ENCODE results near the gene ADAMTS17. TPM values are rescaled to one million over a fixed set of nuclear protein-coding genes. Genes with fewer than 3 reads are reported as not detected.

ADAMTS17 gene
- total RNA-seq, 4 donors from 2014 or later: 6.0 to 17.6 (median 8.2) TPM

- intact Hi-C loops (cut with DNase I; ENCODE audit: low total_unique reads) (no loop called here), in situ Hi-C loops (cut with MboI; ENCODE audit: low pct_ligation_motif_present in 1 of 4, low pct_unique_long_range_greater_than_20kb in 1 of 4, low sequenced_read_pairs in 3 of 4) (no loop called here)
- H3K27me3 ChIP-seq: no peaks in the 10 kb centered on the region
Observed at GRCh38 chr15:100264994-100265640, 76.7 kb downstream of the ADAMTS17 start.

GRCh38 chr15:100263721-100264455, 77.9 kb downstream of the ADAMTS17 start:
- H3K27ac ChIP-seq: no peak overlapping the region
- H3K9me3 ChIP-seq: no peaks in the 10 kb centered on the region
- intact Hi-C loops (cut with DNase I; ENCODE audit: low total_unique reads): no loop called here
- no peaks in the 10 kb centered on the region for H3K36me3 ChIP-seq
- no peak overlapping the region for H3K4me3 ChIP-seq
- TF ChIP-seq POLR2A (IDR thresholded peaks at IDR 0.05) (no peak), POLR2AphosphoS5 (IDR thresholded peaks at IDR 0.05) (no peak), CTCF (IDR thresholded peaks at IDR 0.05) (no peak), EP300 (IDR thresholded peaks at IDR 0.05; ENCODE audit: low read depth) (no peak)
- H3K27me3 ChIP-seq: no peaks in the 10 kb centered on the region
- WGBS, 2 donors (ENCODE audit: low coverage in 1 of 2): 82 to 100% methylated on average over 2 to 14 of the region's 14 CpGs
- in situ Hi-C loops (cut with MboI; ENCODE audit: low pct_ligation_motif_present in 1 of 4, low pct_unique_long_range_greater_than_20kb in 1 of 4, low sequenced_read_pairs in 3 of 4): no loop called here
- no peak for DNase-seq
- H3K4me1 ChIP-seq: no peaks in the 10 kb centered on the region

More at GRCh38 chr15:100264994-100265640, 76.7 kb downstream of the ADAMTS17 start:
- Histone ChIP-seq H3K4me3 (no peak overlapping the region), H3K27ac (no peak overlapping the region), H3K4me1 (no peaks in the 10 kb centered on the region), H3K36me3 (no peaks in the 10 kb centered on the region), H3K9me3 (no peaks in the 10 kb centered on the region)
- no peak for DNase-seq
- WGBS, 2 donors (ENCODE audit: low coverage in 1 of 2): 60 to 88% methylated on average over 1 to 21 of the region's 21 CpGs
- TF ChIP-seq POLR2A (IDR thresholded peaks at IDR 0.05) (no peak), EP300 (IDR thresholded peaks at IDR 0.05; ENCODE audit: low read depth) (no peak), POLR2AphosphoS5 (IDR thresholded peaks at IDR 0.05) (no peak), CTCF (IDR thresholded peaks at IDR 0.05) (no peak)

- no peaks in the 10 kb centered on the region for H3K27me3 ChIP-seq
- TF ChIP-seq POLR2AphosphoS5 (IDR thresholded peaks at IDR 0.05) (no peak), CTCF (IDR thresholded peaks at IDR 0.05) (no peak), EP300 (IDR thresholded peaks at IDR 0.05; ENCODE audit: low read depth) (no peak), POLR2A (IDR thresholded peaks at IDR 0.05) (no peak)
- H3K4me3 ChIP-seq: no peak overlapping the region
- WGBS, 2 donors (ENCODE audit: low coverage in 1 of 2): 71 to 83% methylated on average over 5 of the region's 5 CpGs
- DNase-seq: no peak
- intact Hi-C loops (cut with DNase I; ENCODE audit: low total_unique reads): no loop called here
- no peaks in the 10 kb centered on the region for H3K36me3 ChIP-seq
- in situ Hi-C loops (cut with MboI; ENCODE audit: low pct_ligation_motif_present in 1 of 4, low pct_unique_long_range_greater_than_20kb in 1 of 4, low sequenced_read_pairs in 3 of 4): no loop called here
- H3K4me1 ChIP-seq: no peaks in the 10 kb centered on the region
- H3K9me3 ChIP-seq: no peaks in the 10 kb centered on the region
- H3K27ac ChIP-seq: no peak overlapping the region
Observed at GRCh38 chr15:100263031-100263430, 78.7 kb downstream of the ADAMTS17 start.

GRCh38 chr15:100261302-100262240, 80.2 kb downstream of the ADAMTS17 start:
- no peak for DNase-seq
- H3K9me3 ChIP-seq: no peaks in the 10 kb centered on the region
- H3K36me3 ChIP-seq: no peaks in the 10 kb centered on the region
- no peak overlapping the region for H3K4me3 ChIP-seq
- H3K4me1 ChIP-seq: no peaks in the 10 kb centered on the region
- intact Hi-C loops (cut with DNase I; ENCODE audit: low total_unique reads) (no loop called here), in situ Hi-C loops (cut with MboI; ENCODE audit: low pct_ligation_motif_present in 1 of 4, low pct_unique_long_range_greater_than_20kb in 1 of 4, low sequenced_read_pairs in 3 of 4) (no loop called here)
- no peak overlapping the region for H3K27ac ChIP-seq
- WGBS, 2 donors (ENCODE audit: low coverage in 1 of 2): 80 to 88% methylated on average over 5 to 25 of the region's 25 CpGs
- no peaks in the 10 kb centered on the region for H3K27me3 ChIP-seq
- TF ChIP-seq CTCF (IDR thresholded peaks at IDR 0.05): no peak
- no peak for TF ChIP-seq POLR2AphosphoS5 (IDR thresholded peaks at IDR 0.05)
- TF ChIP-seq POLR2A (IDR thresholded peaks at IDR 0.05): no peak
- no peak for TF ChIP-seq EP300 (IDR thresholded peaks at IDR 0.05; ENCODE audit: low read depth)
